HG03039 (cell line): ENCODE measurements around the gene KRTAP10-3.
"Not testable (repeated sequence)": the region's sequence is repeated elsewhere in the genome, so short reads cannot be mapped to it uniquely, and the experiment has no call there.

ENCODE experiments used
- ATAC-seq: cut with Tn5 transposase; IDR thresholded peaks from one replicate; pipeline ENCODE4 v1.9.1; 2021; ENCODE audit warnings: mild to moderate bottlenecking, moderate library complexity; ENCODE audit not compliant: unreplicated experiment

Gene KRTAP10-3

GRCh38 chr21:44550807-44551206, 7.8 kb downstream of the KRTAP10-3 start:
- ATAC-seq: no peak

GRCh38 chr21:44550285-44550684, 8.3 kb downstream of the KRTAP10-3 start:
- not testable (repeated sequence) for ATAC-seq

GRCh38 chr21:44549525-44550211, 8.9 kb downstream of the KRTAP10-3 start:
- no peak for ATAC-seq

- no peak for ATAC-seq
Measured at GRCh38 chr21:44548922-44549321, 9.7 kb downstream of the KRTAP10-3 start.

GRCh38 chr21:44548381-44548780, 10.2 kb downstream of the KRTAP10-3 start:
- ATAC-seq: no peak

GRCh38 chr21:44547656-44548331, 10.8 kb downstream of the KRTAP10-3 start:
- no peak for ATAC-seq

GRCh38 chr21:44544566-44544965, 14.0 kb downstream of the KRTAP10-3 start:
- ATAC-seq: no peak

- no peak for ATAC-seq
Measured at GRCh38 chr21:44542716-44543115, 15.9 kb downstream of the KRTAP10-3 start.

- no peak for ATAC-seq
Measured at GRCh38 chr21:44540741-44541288, 17.8 kb downstream of the KRTAP10-3 start.

GRCh38 chr21:44539991-44540666, 18.5 kb downstream of the KRTAP10-3 start, which contains the start of gene KRTAP10-1:
KRTAP10-1 (minus strand) TSS chr21:44540195; CDS start chr21:44540150, 45 bp downstream.
- no peak for ATAC-seq

GRCh38 chr21:44539046-44539445, 19.5 kb downstream of the KRTAP10-3 start:
- no peak for ATAC-seq

- ATAC-seq: no peak
Measured at GRCh38 chr21:44537930-44538911, 20.4 kb downstream of the KRTAP10-3 start.

GRCh38 chr21:44535963-44536362, 22.6 kb downstream of the KRTAP10-3 start:
- no peak for ATAC-seq

GRCh38 chr21:44534688-44535087, 23.9 kb downstream of the KRTAP10-3 start:
- no peak for ATAC-seq

- no peak for ATAC-seq
Measured at GRCh38 chr21:44533891-44534627, 24.5 kb downstream of the KRTAP10-3 start.

- ATAC-seq: no peak
Measured at GRCh38 chr21:44533121-44533890, 25.3 kb downstream of the KRTAP10-3 start.

GRCh38 chr21:44532712-44533111, 25.9 kb downstream of the KRTAP10-3 start:
- ATAC-seq: no peak

GRCh38 chr21:44531606-44532564, 26.7 kb downstream of the KRTAP10-3 start:
- ATAC-seq: no peak
